ENCODE results near the gene TXN2.
A peak's percentile ranks its signal among the peaks of the same experiment; 100 is the strongest.

TXN2 gene

DNA sequence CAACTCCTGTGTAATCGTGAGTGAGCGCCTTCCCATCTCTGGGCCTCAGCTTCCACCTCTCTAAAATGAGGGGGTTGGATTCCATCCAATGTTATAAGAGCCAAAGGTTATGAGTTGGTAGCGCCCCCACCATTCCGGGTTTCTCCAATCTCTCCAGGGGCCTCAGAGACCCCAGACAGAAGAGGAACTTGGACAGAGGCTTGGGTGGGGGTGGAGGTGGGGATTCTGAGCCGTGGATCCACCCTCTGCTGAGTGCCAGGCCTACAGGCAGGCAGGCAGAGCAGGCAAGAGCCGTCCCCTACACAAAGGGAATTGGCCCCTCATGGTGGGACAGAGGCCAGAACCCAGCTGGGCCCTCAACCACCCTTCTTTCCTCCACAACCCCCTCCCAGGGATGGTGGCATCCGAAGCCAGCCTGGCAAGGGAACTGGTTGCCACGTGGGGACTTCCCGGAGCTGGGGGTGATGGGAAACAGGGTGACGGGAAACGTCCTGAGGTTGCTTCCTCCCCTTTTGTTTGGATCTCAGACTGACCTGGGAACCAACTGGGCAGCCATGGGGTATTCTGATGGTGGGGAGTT is 31.8 kb downstream of the TXN2 start:
- H3K36me3 Mint-ChIP-seq (ENCODE audit: low read depth): no peaks in the 10 kb centered on the region
- no peaks in the 10 kb centered on the region for H3K9me3 Mint-ChIP-seq
- peaks cover 19% of the 10 kb centered on the region for H3K4me1 Mint-ChIP-seq
- TF ChIP-seq, protein P1, sequence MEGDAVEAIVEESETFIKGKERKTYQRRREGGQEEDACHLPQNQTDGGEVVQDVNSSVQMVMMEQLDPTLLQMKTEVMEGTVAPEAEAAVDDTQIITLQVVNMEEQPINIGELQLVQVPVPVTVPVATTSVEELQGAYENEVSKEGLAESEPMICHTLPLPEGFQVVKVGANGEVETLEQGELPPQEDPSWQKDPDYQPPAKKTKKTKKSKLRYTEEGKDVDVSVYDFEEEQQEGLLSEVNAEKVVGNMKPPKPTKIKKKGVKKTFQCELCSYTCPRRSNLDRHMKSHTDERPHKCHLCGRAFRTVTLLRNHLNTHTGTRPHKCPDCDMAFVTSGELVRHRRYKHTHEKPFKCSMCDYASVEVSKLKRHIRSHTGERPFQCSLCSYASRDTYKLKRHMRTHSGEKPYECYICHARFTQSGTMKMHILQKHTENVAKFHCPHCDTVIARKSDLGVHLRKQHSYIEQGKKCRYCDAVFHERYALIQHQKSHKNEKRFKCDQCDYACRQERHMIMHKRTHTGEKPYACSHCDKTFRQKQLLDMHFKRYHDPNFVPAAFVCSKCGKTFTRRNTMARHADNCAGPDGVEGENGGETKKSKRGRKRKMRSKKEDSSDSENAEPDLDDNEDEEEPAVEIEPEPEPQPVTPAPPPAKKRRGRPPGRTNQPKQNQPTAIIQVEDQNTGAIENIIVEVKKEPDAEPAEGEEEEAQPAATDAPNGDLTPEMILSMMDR (IDR thresholded peaks at IDR 0.05; ENCODE audit: unreplicated experiment in 3 of 3): no peak
- no peak overlapping the region for H3K4me3 Mint-ChIP-seq
- peak overlapping the region in 1 of 3 experiments; percentile 56 for H3K27ac Mint-ChIP-seq
- H3K27me3 Mint-ChIP-seq (ENCODE audit: low read depth): no peaks in the 10 kb centered on the region

DNA sequence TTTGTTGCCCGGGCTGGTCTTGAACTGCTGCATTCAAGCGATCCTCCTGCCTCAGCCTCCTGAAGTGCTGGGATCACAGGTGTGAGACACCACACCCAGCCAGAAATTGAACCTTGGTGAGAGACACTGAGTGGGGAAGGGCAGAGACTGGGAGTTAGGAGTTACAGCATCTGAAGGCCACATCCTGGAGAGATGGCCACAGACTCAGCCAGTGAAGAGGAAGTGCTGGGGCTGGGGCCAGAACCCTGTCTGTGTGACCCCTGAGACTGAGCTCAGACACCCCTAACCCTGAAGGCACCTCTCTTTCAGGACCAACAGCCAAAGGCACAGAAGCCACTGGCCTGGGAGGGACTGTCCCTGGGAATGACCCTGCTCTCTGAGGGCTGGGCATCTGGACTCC is 33.8 kb downstream of the TXN2 start:
- no peak overlapping the region for H3K4me3 Mint-ChIP-seq
- TF ChIP-seq, protein P1 (IDR thresholded peaks at IDR 0.05; ENCODE audit: unreplicated experiment in 3 of 3): no peak
- H3K27ac Mint-ChIP-seq: no peak overlapping the region
- no peaks in the 10 kb centered on the region for H3K9me3 Mint-ChIP-seq
- no peaks in the 10 kb centered on the region for H3K36me3 Mint-ChIP-seq (ENCODE audit: low read depth)
- no peaks in the 10 kb centered on the region for H3K27me3 Mint-ChIP-seq (ENCODE audit: low read depth)
- H3K4me1 Mint-ChIP-seq: peaks cover 19% of the 10 kb centered on the region

DNA sequence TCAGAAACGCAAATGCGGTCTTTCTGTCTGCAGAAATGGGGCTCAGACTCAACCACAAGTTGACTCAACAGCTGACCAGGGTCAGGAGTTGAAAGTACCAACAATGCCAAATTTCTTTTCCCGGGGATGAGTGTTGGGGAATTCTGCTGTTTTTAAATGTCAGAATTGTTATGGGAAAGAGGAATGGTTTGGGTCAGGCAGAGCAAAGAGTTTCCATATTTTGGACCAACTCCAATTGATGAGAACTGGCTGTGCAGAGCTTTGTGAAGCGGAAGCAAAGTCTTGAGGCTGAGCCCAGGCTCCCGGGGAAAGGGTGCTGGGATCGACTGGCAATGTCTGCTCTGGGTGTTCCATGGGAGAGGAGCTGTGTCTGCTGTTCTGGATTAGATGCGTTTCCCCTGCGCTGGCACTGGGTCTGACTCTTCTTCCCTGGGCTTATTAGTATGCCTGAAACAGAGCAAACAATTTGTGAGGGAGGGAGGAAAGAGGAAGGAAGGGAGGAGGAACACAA is 36.2 kb downstream of the TXN2 start:
- Mint-ChIP-seq H3K4me1 (peaks cover 20% of the 10 kb centered on the region), H3K27me3 (ENCODE audit: low read depth) (no peaks in the 10 kb centered on the region), H3K27ac (peak overlapping the region; percentile 83 to 95 (median 93)), H3K9me3 (no peaks in the 10 kb centered on the region), H3K36me3 (ENCODE audit: low read depth) (no peaks in the 10 kb centered on the region), H3K4me3 (no peak overlapping the region)
- TF ChIP-seq, protein P1 (IDR thresholded peaks at IDR 0.05; ENCODE audit: unreplicated experiment in 3 of 3): no peak

DNA sequence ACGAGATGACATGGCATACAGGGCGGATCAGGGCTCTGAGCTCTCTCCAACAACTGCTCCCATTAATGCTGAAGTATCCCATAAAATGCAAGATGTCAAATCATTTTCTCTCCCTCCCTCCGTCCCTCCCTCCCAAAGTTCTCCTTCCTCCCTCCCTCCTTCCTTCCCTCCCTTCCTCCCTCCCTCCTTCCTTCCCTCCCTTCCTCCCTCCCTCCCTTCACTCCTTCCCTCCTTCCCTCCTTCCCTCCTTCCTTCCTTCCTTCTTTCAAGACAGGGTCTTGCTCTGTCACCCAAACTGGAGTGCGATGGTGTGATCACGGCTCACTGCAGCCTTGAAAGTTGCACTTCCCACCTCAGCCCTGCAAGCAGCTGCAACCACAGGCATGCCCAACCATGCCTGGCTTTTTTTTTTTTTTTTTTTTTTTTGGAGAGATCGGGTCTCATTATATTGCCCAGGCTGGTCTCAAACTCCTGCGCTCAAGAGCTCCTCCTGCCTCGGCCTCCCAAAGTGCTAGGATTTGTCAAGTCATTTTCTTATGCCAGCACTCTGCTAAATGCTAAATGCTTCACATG is 38.2 kb downstream of the TXN2 start:
- Mint-ChIP-seq H3K9me3 (no peaks in the 10 kb centered on the region), H3K4me1 (peaks cover 22% of the 10 kb centered on the region), H3K4me3 (no peak overlapping the region), H3K27ac (peak overlapping the region in 2 of 3 experiments; percentile 44 to 53), H3K36me3 (ENCODE audit: low read depth) (no peaks in the 10 kb centered on the region), H3K27me3 (ENCODE audit: low read depth) (no peaks in the 10 kb centered on the region)
- TF ChIP-seq, protein P1 (IDR thresholded peaks at IDR 0.05; ENCODE audit: unreplicated experiment in 3 of 3): no peak

DNA sequence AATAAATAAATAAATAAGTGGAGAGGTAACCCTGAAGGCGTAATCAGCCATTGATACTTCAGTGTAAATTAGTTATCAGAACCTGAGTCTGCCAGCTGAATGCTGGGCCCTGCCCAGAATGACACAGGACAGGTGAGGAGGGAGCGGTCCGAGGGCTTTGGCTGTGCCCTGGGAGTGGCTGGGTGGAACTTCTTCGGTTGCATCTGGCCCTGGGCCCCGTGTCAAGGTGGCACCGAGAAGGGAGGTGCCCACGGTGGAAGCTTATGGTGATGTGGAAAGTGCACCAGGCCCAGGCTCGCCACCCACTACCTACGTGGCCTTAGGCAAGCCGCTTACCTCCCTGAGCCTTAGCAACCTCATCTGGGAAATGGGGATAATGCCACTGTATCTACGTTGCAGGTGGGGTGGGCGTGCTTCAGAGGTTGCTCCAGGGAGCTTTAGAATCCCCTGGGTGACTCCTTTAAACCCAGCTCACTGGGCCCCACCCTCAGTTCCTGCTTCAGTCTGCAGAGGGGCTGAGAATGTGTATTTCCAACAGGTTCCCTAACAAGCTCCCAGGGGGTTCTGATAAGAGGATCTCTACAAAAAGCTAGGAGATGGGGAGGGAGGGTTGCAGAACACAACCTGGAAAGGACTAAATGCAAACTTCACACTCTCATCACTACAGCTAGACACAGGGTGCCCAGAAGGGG is 38.8 kb downstream of the TXN2 start:
- Mint-ChIP-seq H3K27ac (peak overlapping the region in 2 of 3 experiments; percentile 44 to 53), H3K4me3 (no peak overlapping the region), H3K36me3 (ENCODE audit: low read depth) (no peaks in the 10 kb centered on the region), H3K27me3 (ENCODE audit: low read depth) (no peaks in the 10 kb centered on the region), H3K9me3 (no peaks in the 10 kb centered on the region), H3K4me1 (peaks cover 22% of the 10 kb centered on the region)
- TF ChIP-seq, protein P1 (IDR thresholded peaks at IDR 0.05; ENCODE audit: unreplicated experiment in 3 of 3): no peak

Measured in nephron (organoid).